Measurements from ENCODE around the gene KRT16. TPM values are rescaled to one million over a fixed set of nuclear protein-coding genes. Genes with fewer than 3 reads are reported as not detected.
"Not testable (repeated sequence)": the region's sequence is repeated elsewhere in the genome, so short reads cannot be mapped to it uniquely, and the experiment has no call there.

KRT16 gene
- total RNA-seq, 1 donor from 2014 or later: 52.3 TPM

DNA sequence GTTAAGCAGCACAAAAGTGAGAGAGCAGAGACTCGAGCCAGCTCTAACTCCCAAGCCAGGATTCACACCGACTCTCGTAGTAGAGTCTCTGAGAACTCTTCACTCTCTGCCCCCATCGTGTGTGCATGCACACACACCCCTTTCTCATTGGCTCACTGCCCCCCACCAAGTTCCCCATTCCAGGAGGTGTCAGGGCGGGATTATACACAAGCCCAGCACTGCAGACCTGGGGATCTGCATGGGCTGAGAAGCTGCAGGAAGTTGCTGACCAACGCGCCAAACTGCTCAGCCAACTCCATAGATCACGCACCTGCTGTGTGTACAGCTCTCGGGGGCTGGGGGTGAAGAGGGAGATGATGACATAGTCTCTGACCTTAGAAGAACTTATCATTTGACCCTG lies 2.2 kb upstream of the KRT16 start:
- DNase-seq: not testable (repeated sequence)

DNA sequence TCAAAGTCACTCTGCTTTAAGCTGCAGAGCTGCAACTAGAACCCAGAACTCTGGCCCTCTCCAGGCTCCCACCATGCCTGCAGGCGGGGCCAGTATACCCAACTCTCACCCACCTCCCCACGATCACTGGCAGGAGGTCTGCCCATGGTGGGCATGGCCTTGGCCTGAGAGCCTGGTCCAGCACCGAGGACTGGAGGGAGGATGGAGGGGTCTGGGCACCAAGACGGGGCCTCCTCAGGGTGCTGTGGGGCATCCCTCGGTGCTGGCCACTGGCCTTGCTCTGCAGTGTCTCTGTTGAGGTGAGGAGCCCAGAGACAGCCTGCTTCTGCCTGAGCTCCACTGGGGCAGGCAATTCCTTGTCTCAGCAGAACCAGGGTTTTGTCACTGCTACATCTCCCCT lies 1.5 kb upstream of the KRT16 start:
- no peak for DNase-seq

DNA sequence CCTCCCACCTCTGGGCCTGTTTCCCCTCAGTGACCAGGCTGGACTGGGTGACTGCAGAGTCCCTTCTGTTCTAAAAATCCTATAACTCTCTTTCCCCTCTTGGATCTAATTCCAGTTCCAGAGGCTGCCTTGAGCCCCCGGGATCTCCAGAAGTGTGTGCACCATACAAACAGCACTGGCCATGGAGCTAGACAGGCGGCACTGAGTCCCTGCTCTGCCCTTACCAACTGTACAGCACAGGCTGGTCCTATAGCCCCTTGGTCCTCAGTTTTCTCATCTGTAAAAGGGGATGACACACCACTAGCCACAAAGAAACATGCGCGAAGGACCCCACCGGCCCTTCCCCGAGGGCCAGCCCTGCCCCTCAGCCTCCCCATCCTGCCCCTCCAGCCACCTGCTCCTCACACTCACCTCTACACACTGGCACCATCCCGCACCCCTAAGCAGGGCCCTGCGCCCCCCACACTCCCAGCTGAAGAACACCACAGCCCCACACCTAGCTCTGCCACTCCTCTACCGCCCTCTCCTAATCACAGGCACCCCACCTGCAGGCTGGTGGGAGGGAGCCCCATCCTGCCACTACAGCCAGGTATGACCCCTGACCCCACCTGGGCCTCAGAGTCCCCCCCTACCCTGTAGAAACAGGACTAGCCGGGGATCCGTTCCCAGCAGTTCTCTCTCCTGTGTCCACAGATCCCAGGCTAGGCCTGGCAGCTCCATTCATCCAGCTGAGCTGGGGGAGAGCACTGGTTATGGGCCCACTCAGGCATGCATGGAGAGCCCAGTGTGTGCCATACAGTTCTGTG lies 913 bp upstream of the KRT16 start:
- no peak for DNase-seq

DNA sequence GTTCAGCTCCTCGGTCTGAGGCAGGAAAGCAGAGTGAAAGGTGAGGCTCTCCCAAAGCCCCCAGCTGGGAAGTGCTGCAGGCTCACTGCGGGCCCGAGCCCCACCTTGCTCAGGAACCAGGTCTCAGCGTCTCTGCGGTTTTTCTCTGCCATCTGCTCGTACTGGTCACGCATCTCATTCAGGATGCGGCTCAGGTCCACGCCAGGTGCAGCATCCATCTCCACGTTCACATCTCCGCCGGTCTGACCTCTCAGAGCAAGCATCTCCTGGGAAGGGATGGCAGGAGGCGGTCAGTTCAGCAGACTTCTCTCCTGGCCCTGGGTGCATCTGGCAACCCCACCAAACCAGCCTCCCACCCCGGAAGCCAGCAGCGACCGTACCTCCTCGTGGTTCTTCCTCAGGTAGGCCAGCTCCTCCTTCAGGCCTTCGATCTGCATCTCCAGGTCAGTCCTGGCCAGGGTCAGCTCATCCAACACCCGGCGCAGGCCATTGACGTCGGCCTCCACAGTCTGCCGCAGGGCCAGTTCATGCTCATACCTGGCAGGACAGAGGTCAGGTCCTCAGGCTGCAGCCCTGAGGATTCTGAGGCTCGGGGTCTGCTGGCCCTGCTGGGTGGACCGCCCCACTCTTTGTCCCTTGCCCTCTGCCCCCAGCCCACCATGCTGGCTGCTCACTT lies 1.5 kb downstream of the KRT16 start:
- DNase-seq: no peak

DNA sequence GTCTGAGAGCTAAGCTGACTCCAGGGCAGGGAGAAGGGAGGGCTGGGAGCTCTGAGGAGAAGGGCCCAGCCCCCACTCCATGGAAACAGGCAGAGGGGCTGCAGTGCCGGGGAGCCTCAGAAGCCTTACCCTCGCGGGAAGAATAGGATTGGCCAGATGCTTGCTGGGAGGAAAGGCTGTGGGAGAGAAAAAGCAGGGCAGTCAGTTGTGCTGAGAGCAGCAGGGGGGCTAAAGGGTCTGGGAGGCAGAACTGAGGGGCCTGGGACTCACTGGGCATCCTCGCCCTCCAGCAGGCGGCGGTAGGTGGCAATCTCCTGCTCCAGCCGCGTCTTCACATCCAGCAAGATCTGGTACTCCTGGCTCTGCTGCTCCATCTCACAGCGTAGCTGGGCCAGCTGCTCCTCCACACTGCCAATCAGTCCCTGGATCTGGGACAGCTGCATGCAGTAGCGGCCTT lies 2.5 kb downstream of the KRT16 start:
- not testable (repeated sequence) for DNase-seq

DNA sequence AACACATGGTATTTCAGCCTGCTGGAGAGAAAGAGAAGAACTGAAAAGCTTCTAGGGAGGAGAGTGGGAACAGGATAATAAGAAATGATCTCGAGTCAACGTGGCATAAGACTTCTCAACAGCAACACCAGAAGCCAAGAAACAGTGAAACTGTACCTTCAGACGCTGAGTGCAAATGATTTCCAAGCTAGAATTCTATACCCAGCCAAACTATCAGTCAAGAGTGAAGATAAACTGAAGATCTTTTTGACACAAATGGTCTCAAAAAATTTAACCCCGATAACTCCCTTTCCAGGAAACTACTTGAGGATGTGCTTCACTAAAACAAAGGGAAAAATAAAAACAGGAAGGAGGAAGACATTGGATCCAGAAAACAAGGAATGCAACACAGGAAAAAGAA lies 5.6 kb downstream of the KRT16 start:
- not testable (repeated sequence) for DNase-seq

DNA sequence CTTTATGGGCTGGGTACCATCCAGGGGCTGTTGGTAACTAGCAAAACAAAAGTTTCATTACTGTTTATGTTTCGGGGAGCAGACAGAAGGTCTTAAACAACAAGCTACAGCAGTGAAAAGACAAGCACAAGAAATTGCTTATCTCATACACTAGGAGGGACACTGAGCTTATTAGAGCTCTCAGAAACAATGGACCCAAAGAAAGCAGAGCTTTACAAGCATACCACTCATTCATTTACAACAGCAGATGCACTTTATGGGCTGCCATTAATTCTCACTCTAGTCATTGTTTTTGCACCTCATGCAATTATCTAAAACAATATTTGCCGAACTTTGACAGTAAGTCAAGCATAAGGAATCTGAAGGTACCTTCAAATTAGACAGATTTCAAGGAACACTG lies 10.0 kb downstream of the KRT16 start:
- DNase-seq: no peak

DNA sequence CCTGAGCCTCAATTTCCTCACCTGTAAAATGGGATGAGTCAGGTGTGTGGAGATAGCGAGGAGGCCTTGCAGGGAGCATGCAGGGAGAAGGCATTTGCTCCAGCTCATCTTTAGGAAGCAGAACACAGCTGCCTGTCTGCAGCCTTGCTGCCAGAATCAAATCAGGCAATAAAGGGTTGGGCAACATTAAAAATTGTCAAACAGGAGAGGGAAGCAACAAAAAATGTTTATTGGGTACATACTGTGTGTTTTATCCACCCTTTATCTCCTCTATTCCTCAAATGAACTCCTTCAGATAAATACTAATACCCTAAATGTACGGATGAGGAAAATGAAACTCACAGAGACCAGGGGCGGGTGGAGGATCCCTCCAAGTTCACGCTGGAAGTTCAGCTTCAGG lies 12.2 kb downstream of the KRT16 start:
- DNase-seq: no peak

DNA sequence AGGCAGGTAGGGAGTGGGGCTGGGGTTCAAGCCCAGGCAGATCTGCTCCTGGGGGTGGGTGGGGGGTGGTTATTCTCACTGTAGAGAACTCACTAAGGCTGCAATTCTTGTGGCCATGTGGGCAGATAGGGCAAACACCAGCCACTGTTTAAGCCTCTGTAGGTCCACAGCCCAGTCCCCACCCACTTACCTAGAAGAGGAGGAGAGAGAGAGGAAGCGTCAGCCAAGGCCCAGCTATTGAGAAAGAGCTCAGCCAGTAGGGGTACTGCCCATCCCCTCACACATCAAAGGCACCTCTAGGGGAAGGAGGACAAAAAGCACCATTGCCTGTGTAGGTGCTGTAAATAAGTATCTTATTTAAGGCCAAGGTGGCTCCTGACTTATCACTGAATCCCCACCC lies 12.9 kb downstream of the KRT16 start:
- DNase-seq: no peak

DNA sequence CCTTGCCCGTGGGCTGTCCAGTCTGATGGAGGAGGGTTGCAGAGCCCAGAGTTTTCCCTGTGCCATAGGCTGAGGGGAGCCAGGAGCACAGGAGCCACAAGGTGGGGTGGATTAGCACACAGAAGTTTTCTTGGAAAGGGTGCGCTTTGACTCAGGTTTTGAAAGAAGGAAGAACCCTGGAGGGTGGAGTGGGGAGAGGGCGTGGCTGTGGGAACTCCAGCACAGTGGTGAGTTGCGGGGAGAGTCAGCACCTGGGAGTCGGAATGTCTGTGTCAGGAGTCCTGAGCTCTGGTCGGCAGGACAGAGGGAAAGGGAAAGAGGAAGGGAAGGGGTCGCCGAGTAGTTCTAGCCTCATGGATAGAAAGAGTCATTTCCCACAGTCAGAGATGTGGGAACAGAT lies 17.0 kb downstream of the KRT16 start:
- DNase-seq: no peak

DNA sequence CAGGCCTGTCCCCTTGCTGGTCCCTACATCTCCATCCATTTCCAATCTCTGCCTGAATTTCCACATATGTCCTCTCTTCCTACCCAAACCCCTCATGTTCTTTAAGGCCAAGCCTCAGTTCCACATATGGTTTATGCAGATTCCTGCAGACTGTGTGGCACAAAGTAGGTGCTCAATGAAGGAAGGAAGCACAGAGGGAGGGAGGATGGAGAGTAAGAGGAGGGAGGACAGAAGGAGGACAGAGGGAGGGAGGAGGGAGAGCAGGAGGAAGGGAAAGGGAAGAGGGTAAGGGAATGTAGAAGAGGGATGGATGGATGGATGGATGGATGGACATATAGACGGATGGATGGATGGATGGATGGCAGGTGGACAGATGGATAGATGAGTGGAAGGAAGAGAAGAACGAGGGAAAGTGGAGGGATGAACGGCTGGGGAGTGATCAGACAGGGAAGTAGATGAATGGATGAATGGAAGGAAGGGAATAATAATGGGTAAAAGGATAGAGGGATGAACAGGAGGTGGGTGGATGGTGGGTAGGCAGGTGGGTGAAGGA lies 18.1 kb downstream of the KRT16 start:
- DNase-seq: no peak

DNA sequence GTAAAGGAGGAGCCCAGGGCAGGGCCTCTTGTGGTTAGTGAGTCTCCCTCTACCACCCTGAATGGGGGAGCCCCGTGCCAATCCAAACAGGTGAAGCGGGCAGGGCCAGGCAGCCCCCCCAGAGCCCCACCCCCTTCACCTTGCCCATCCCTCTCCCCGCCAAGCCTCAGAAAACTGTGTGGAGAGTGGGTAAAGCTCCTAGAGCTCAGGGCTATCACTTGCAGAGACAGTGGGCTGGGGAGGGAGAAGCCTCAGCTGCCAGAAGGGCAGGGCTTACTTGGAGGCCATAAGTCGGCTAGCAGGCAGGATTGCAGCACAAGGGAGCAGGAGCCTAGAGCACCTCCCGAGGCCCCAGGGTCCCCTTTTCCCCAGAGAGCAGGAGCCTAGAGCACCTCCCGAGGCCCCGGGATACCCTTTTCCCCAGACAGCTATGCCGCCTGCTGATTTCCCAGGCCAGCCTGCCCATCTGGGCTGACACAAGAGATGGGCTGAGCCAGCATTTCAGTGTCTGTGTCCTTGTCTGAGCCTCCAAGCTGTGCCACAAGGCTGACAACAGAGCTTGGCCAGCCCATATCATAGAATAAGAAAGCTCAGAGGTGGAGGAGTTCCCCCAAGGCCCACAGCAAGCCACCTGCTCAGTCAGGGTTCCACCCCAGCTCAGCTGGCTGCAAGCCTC lies 19.1 kb downstream of the KRT16 start:
- peak; percentile 38 for DNase-seq

DNA sequence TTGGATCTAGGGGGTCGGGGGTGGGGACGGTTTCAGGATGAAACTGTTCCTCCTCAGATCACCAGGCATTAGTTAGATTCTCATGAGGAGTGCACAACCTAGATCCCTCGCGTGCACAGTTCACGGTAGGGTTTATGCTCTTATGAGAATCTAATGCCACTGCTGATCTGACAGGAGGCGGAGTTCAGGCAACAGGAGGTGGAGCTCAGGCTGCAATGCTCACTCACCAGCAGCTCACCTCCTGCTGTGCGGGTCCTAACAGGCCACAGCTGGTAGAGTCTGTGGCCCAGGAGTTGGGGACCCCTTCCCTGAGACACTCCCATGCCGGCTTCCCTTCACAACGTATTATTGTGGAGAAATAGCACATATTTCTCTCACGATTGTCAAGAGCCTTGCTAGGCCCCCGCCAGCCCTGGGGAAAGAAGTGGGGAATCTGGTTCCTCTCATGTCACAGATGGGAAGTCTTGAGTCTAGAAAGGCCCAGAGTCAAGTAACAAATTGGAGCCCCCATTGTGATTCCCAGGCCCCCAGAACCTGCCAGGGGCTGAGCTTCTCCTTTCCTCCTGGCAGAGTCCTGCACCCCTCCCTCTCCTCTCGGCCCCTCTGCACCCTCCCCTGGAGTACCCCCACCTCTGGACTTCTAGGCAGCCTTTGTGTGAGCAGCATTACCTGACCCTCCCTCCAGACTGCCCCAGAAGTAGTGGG lies 19.8 kb downstream of the KRT16 start:
- DNase-seq: peak; percentile 37

DNA sequence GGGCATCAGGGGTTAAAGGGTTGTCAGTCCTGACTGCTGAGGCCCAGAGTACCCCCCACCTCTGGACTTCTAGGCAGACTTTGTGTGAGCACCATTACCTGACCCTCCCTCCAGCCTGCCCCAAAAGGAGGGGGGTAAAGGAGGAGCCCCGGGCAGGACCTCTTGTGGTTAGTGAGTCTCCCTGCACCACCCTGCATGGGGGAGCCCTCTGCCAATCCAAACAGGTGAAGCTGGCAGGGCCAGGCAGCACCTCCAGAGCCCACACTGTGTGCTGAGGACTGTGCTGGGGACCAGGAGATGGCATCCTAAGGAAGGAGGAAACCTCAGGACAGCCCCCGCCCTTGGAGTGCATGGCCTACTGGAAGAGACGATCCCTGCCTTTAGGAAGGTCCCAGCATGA lies 23.3 kb downstream of the KRT16 start:
- DNase-seq: no peak

DNA sequence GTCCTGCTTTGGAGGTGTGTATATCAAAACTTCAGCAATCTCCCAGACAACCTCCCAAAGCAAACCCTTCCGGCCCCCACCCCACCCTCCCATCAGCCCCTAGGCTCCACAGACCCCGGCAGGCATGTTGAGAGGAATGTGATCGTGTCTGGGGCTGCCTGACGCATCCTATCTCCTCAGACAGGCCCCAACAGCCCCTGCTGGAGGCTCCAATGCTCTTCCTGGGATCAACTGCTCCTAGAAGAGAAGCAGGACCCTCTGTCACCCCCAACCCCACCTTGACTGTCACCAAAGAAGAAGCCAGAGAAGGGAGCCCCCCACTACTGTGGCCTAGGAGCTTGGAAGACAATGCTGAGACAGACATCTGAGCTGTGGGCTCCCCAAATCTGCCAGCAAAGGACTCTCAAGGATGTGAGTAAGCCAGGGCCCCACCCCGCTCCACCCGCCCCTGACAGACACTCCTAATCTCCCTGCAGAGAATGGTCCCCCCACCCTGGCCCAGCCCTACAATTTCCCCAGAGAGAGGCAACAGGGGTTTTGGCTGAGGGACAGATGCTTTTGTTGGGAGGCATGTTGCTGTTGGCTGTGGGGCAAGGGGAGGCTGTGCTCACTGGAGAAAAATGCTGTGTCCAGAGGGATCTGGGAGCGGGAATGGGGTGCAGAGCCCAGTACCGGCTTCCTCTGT lies 24.3 kb downstream of the KRT16 start:
- DNase-seq: no peak

DNA sequence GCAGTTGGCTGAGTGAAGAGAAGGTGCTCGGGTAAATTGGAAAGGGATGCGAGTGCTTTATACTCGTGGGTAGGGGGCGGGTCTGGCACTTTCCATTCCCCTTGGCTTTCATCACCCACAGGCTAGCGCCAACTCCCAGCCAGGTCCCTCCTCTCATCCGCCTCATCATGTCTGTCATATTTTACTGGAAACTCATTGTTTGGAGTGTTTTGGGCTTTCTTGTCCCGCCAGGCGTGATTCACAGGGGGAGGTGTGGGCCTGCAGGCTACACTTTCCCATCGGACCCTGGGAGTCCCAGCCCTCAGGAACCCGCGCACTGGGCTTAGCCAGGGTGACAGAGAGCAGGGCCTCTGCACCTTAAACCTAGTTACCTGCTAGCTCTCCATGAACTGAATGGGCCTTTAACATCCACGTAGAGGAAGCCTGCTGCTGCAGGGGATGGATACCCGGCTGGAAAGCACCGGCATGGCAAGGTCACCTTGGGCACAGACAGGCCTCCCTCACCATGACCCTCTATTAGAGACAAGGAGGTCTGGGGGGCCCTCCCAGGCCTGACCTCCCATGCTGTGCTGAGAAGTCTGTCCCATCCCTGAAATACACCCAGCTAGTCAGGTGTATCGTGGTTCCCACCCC lies 25.6 kb downstream of the KRT16 start, which contains the start of gene KRT14:
Gene KRT14, minus strand, starts transcription at position 33 of the 633 bp plus-strand sequence. CDS start 61 bp downstream, outside the sequence.
- no peak for DNase-seq

DNA sequence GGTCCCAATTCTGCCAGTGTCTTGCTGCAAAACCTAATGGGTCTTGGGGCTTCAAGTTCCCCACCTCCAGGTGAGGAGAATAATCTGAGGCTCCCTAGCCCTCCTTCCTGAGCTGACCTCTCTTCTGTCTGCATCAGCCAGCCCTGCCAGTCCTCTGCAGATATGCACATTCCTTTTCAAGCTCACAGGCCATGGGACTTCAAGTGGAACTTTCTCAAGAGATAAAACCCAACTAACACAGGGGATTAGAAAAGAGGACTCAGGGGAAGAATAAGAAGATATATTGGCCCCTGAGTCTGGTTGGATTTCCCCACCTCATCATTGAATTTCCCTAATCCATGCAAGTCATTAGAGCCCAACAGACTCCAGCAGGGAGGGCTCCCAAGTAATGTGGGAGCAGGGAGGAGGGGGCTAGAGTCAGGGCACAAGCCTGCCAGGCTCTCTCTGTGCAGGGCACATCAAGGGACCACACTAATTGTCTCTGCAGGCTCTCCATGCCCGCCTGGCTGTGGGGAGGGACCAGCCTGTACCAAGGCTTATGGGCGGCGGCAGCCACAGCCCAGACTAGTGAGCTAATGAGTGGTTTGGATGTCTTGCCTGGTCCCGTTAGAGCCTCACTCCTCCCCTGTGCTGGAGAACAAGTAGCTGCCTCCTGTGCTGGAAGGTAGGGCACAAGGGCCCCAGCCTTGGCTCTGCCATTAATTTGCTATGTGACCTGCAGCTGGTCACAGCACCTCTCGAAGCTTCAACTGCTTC lies 27.1 kb downstream of the KRT16 start:
- no peak for DNase-seq

DNA sequence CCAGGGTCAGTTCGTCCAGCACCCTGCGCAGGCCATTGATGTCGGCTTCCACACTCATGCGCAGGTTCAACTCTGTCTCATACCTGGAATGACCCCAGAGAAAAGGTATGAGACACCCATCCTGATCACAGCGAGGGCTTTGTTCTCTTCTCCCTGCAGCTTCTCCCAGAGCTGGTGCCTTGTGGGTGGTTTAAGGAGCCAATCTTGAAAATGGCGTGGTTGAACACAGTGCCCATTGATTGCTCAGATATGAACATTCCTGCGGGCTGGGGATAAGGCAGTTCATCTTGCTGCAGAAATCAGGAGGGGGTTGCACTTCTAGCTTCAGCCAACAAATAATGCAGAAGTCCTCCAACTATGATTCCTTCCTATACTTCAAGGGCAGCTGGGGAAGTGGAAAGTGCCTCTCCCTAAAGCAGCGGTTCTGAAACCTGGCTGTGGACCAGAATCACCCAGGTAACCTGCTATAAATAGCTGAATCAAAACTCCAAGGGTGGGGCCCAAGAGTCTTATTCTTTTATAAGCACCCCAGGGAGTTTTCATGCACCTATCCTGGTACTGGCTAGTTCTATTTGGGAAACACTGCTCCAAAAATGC lies 28.1 kb downstream of the KRT16 start:
- not testable (repeated sequence) for DNase-seq
